GM18909 (cell line): ENCODE measurements around the gene BRD3.

Source experiments
- ATAC-seq: cut with Tn5 transposase; IDR thresholded peaks from one replicate; pipeline ENCODE4 v1.9.1; 2021; ENCODE audit warnings: mild to moderate bottlenecking; ENCODE audit not compliant: unreplicated experiment, poor library complexity

BRD3 gene

GRCh38 chr9:134040781-134041648 lies 26.8 kb downstream of the BRD3 start:
- no peak for ATAC-seq

- ATAC-seq, result no peak
These were observed 27.7 kb downstream of the BRD3 start for GRCh38 chr9:134040176-134040565.

GRCh38 chr9:134039386-134040175 lies 28.2 kb downstream of the BRD3 start:
- ATAC-seq, result no peak

GRCh38 chr9:134037641-134038040 lies 30.2 kb downstream of the BRD3 start:
- no peak for ATAC-seq

- ATAC-seq, result no peak
These were observed 31.7 kb downstream of the BRD3 start for GRCh38 chr9:134036130-134036529.

- ATAC-seq, result no peak
These were observed 32.5 kb downstream of the BRD3 start for GRCh38 chr9:134035041-134036039.

- ATAC-seq, result no peak
These were observed 33.4 kb downstream of the BRD3 start for GRCh38 chr9:134034215-134035040.

- no peak for ATAC-seq
These were observed 34.2 kb downstream of the BRD3 start for GRCh38 chr9:134033516-134034214.

- no peak for ATAC-seq
These were observed 35.2 kb downstream of the BRD3 start for GRCh38 chr9:134032456-134033222.

- ATAC-seq, result no peak
These were observed 36.0 kb downstream of the BRD3 start for GRCh38 chr9:134031783-134032182.

GRCh38 chr9:134030821-134031470 lies 36.9 kb downstream of the BRD3 start:
- ATAC-seq, result no peak

GRCh38 chr9:134029248-134030226 lies 38.3 kb downstream of the BRD3 start:
- no peak for ATAC-seq

- ATAC-seq, result no peak
These were observed 39.1 kb downstream of the BRD3 start for GRCh38 chr9:134028575-134029247.

GRCh38 chr9:134028076-134028475 lies 39.8 kb downstream of the BRD3 start:
- no peak for ATAC-seq

- ATAC-seq, result no peak
These were observed 40.3 kb downstream of the BRD3 start for GRCh38 chr9:134027561-134027960.

- ATAC-seq, result no peak
These were observed 40.8 kb downstream of the BRD3 start for GRCh38 chr9:134026981-134027380.
